HUES48 (cell line): Measurements from ENCODE around the gene GRB10.

Experiments used
- H3K27ac ChIP-seq: one replicate; pipeline ENCODE4 v1.7.0; 2013; ENCODE audit warnings: low read depth, low read length, inconsistent platforms
- H3K27me3 ChIP-seq: 2 replicates; pipeline ENCODE4 v1.6.1; 2013; ENCODE audit warnings: mild to moderate bottlenecking, low read length; ENCODE audit not compliant: control insufficient read depth, insufficient read depth
- H3K36me3 ChIP-seq: 2 replicates; pipeline ENCODE4 v1.6.1; 2013; ENCODE audit warnings: low read length; ENCODE audit not compliant: control insufficient read depth, insufficient read depth
- H3K4me1 ChIP-seq: 2 replicates; pipeline ENCODE4 v1.6.1; 2013; ENCODE audit warnings: mild to moderate bottlenecking, low read length; ENCODE audit not compliant: control insufficient read depth, insufficient read depth
- H3K4me3 ChIP-seq: 2 replicates; pipeline ENCODE4 v1.5.1; 2013; ENCODE audit warnings: mild to moderate bottlenecking, low read depth, low read length
- H3K9ac ChIP-seq: 2 replicates; pipeline ENCODE4 v1.6.1; 2013; ENCODE audit warnings: mild to moderate bottlenecking, low read depth, low read length, moderate library complexity
- H3K9me3 ChIP-seq: 2 replicates; pipeline ENCODE4 v1.6.1; 2013; ENCODE audit warnings: low read length; ENCODE audit not compliant: control insufficient read depth, insufficient read depth

The GRB10 gene

DNA sequence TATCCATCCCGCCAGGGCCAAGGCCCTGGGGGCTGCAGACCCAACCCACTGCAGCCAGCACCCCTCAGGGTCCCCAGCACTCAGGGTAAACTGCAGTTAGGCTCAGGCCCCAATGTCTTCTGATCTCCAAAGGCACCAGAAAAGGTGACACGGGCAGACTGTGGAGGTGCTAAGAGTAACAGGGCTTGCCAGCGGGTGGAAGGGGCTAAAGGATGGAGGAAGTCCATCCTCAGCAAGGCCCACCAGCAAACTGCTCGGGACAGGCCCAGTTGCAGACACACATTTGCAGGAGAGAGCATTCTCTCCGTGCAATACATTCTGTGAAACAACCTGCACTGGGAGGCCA lies 121.9 kb downstream of the GRB10 start:
- peaks cover 40% of the 10 kb centered on the region for H3K36me3 ChIP-seq
- no peak overlapping the region for H3K9ac ChIP-seq
- H3K27me3 ChIP-seq = no peaks in the 10 kb centered on the region
- no peaks in the 10 kb centered on the region for H3K9me3 ChIP-seq
- H3K4me1 ChIP-seq = no peaks in the 10 kb centered on the region
- no peak overlapping the region for H3K4me3 ChIP-seq
- H3K27ac ChIP-seq = no peak overlapping the region

DNA sequence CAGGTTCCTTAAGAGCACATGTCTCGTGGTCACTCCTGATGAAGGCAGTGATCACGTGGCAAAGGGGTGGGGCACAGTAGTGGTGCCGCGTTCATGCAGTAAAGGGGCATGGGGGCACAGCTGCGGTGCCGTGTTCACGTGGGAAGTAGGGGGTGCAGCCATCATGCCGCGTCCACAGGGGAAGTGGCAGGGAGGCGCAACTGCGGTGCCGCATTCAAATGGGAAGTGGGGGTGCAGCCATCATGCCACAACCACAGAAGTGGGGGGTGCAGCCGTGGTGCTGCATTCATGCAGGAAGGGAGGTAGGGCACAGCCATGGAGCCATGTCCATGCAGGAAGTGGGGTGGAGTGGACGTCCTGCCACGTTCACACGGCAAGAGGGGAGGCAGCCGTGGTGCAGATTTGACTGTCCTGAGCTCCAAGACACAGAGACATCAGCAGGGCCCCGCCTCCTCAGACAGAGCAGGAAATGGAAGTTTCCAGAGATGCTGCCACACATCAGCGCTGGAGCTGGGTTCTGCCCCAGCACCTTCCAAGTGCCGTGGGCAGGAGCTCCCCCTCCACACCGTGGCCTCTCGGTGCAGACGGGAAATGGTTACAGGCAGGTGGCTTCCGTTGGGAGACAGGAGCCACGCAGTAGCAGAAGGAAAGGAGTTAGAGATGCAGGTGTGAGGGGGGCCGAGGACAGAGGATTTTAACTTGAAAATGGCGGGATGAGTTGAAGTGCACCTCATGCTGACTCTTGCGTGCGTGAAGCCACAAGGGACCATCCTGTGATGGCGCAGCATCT lies 122.5 kb downstream of the GRB10 start:
- H3K4me1 ChIP-seq = no peaks in the 10 kb centered on the region
- H3K27me3 ChIP-seq = no peaks in the 10 kb centered on the region
- no peak overlapping the region for H3K27ac ChIP-seq
- H3K36me3 ChIP-seq = peaks cover 42% of the 10 kb centered on the region
- no peaks in the 10 kb centered on the region for H3K9me3 ChIP-seq
- no peak overlapping the region for H3K4me3 ChIP-seq
- H3K9ac ChIP-seq = no peak overlapping the region

DNA sequence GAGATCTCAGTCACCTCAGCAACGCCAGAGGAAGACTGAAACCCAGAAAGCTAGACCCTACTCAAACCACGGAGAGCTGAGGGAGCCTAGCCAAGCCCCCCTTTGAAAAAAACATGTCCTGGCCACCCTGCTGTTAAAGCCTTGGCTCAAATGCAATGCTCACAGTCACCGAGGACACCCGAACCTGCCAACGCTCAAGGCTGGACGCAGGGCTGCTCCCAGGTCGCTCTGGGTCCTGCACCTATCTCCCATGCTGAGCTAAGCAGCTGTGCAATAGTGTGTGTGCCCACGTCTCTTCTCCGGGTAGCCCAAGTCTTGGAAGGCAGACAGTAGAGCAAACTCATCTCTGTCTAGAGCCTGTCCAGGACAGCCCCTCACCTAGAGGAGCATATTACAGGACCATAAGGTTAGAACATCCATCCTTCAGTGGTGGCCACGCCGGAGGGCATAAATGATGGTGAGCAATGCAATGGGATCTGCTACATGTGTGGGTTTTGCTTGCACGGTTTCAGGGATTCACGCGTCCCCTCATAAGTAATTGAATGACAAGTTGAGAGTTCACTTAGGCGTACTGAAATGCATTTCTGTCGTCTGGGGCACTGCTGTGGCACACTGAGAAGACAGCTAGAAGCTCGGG lies 123.2 kb downstream of the GRB10 start:
- no peak overlapping the region for H3K4me3 ChIP-seq
- no peak overlapping the region for H3K9ac ChIP-seq
- no peaks in the 10 kb centered on the region for H3K9me3 ChIP-seq
- no peaks in the 10 kb centered on the region for H3K4me1 ChIP-seq
- no peak overlapping the region for H3K27ac ChIP-seq
- H3K36me3 ChIP-seq = peaks cover 42% of the 10 kb centered on the region
- H3K27me3 ChIP-seq = no peaks in the 10 kb centered on the region

DNA sequence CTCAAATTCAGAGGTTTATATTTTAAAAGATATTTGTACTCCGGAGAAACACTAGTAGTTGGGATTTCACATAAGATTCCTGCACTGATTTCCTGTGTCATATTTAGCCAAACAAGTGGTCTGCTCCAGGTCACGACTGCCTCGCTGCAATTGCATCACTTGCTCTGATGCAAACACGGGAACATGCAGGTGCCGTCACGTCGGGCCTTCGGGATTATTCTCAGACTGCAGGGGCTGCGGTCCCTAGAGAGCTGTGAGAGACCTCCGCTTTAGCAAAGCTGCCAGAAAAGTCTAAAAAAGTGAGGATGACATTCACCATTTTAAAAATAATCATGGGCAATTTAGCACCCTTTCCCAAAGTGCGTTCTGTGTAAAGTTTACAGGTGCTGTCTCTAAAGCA lies 124.0 kb downstream of the GRB10 start:
- no peaks in the 10 kb centered on the region for H3K27me3 ChIP-seq
- no peaks in the 10 kb centered on the region for H3K9me3 ChIP-seq
- H3K4me1 ChIP-seq = no peaks in the 10 kb centered on the region
- H3K27ac ChIP-seq = no peak overlapping the region
- peaks cover 39% of the 10 kb centered on the region for H3K36me3 ChIP-seq
- H3K9ac ChIP-seq = no peak overlapping the region
- no peak overlapping the region for H3K4me3 ChIP-seq

DNA sequence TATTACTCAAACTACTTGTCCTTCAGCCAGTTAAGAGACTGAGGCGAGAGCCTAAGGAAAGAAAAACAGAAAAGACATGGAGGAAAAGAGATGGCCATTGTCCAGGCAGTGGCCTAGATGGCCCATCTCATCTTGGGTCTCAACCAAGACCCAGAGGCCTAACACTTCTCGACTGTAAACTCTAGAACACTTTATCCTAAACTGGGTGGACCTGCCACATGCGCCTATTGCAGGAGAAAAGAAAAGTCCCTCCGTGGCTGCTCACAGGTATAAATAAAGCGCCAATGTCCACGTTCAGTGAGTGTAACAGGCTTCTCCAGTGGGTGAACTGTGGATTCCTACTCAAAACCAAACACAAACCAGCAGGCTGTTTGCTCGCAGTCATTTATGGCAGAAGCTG lies 124.8 kb downstream of the GRB10 start:
- Histone ChIP-seq H3K27ac (no peak overlapping the region), H3K9ac (no peak overlapping the region), H3K9me3 (no peaks in the 10 kb centered on the region), H3K27me3 (no peaks in the 10 kb centered on the region), H3K36me3 (peaks cover 32% of the 10 kb centered on the region), H3K4me1 (no peaks in the 10 kb centered on the region), H3K4me3 (no peak overlapping the region)

DNA sequence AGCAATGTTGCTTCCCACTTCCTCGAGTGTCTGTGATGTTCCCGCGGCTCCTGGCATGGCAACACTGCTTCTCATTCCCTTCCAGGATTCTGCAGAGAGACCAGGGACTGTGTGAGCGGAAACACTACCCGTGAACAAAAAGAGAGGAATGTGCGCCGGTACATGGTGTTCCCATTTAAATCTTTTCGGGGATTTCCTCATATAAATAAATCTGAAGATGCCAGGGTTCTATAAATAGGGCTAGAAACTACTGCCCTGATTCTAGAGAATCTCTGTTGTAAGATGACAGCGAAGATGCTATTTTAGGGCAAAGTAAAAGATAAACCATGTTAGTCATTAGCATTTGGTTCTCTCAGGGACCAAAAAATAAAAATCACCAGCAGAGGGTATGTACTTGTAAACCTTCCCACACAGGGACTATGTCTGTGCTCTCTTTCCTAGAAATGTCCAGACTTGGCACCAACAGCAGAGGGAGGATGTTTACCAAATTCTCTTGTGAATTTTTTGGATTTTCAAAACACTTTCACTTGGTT lies 125.3 kb downstream of the GRB10 start:
- no peaks in the 10 kb centered on the region for H3K27me3 ChIP-seq
- H3K9ac ChIP-seq = no peak overlapping the region
- no peak overlapping the region for H3K27ac ChIP-seq
- no peak overlapping the region for H3K4me3 ChIP-seq
- H3K36me3 ChIP-seq = peaks cover 28% of the 10 kb centered on the region
- no peaks in the 10 kb centered on the region for H3K9me3 ChIP-seq
- no peaks in the 10 kb centered on the region for H3K4me1 ChIP-seq

DNA sequence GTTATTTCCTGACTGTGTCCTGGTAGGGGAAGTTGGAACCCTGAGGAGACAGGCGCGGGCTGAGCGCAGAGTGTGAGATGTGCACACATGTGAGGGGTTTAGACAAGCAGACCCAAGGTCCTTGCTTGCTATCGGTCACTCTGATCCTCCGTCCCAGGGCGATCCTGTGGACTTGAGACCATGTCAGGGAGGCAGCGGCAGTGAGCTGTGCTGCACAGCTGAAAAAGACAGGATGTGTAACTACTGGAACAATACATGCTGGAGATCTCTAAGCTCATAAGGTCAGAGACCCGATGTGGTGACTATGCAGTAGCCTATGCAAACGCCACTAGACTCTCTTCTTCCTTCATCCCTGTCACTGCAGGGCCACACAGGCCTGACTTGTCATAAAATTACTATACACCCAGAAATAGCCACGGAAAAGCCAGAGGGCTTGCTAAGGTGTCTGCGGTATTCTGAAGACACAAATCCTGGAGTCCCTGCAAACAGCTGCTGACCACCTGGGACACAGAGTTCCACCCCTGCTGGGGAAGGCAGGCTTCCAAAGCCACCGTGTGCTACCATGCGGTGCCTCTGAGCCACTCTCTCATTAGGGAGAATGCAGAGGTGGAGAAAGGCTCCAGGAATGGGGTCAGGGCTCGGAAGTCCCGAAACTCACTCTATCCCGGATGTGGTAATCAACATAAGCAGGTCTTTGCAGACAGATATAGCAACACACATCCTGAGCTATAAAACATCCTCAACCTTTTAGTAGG lies 126.4 kb downstream of the GRB10 start:
- Histone ChIP-seq H3K27ac (no peak overlapping the region), H3K4me1 (no peaks in the 10 kb centered on the region), H3K36me3 (peaks cover 18% of the 10 kb centered on the region), H3K4me3 (no peak overlapping the region), H3K9me3 (no peaks in the 10 kb centered on the region), H3K27me3 (no peaks in the 10 kb centered on the region), H3K9ac (no peak overlapping the region)

DNA sequence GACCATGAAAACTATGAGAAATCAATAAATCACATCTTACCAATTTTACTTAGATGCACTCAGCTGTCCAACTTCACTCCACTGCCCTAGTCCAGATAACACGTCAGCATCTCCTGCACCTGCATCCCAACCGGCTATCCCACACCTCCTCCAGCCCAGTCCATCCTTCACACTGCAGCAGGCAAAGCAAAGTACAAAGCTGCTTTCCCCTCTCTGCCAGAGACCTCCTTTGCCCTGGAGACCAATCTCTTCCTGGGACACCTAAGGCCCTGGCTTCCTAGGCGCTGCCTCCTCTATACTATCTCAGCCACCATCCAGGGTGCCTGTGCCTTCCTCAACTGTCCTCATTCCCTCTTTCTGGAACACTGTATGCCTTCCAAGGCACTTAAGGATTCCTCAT lies 127.2 kb downstream of the GRB10 start:
- no peak overlapping the region for H3K9ac ChIP-seq
- no peaks in the 10 kb centered on the region for H3K27me3 ChIP-seq
- peaks cover 18% of the 10 kb centered on the region for H3K36me3 ChIP-seq
- no peak overlapping the region for H3K4me3 ChIP-seq
- H3K4me1 ChIP-seq = no peaks in the 10 kb centered on the region
- no peaks in the 10 kb centered on the region for H3K9me3 ChIP-seq
- no peak overlapping the region for H3K27ac ChIP-seq

DNA sequence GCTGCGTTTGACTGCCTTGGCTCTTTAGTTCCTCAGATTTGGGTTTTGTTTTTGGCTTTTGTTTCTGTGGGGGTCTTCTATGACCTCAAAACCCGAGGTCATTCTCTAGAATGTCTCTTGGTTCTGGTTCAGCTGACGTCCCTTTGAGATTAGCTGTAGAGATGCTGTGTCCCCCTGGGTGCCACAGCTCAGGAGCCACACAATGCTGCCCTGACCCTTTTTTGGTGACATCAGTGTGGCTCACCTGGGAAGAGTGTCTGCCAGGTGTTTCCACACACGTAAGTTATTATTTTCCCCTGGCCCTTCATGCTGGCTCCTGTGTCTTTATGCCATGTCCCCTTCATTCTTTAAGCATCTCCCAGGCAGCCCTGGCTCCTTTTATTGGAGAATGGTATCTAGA lies 127.7 kb downstream of the GRB10 start:
- Histone ChIP-seq H3K27me3 (no peaks in the 10 kb centered on the region), H3K4me3 (no peak overlapping the region), H3K36me3 (peaks cover 15% of the 10 kb centered on the region), H3K4me1 (no peaks in the 10 kb centered on the region), H3K27ac (no peak overlapping the region), H3K9ac (no peak overlapping the region), H3K9me3 (no peaks in the 10 kb centered on the region)

DNA sequence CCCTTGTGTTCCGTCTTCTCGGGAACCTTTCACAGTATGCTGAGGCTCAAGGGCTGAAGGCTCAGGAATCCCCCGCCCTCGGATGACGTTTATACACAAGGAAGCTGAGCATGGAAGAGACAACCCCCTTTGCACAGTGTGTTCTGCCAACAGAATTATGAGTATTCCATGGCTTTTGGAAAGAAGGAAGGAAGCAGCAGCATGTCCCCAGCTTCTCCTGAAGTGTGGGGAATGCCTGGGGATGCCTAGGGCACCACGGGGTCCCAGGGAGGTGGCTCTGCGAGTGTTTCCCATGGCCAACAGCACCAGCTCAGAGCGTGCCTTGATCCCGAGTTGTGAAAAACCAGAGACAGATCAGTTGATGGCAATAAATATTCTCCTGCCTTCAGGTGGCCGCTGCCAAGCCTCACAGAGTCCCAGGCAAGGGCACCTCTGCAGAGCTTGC lies 128.7 kb downstream of the GRB10 start:
- no peak overlapping the region for H3K9ac ChIP-seq
- no peaks in the 10 kb centered on the region for H3K4me1 ChIP-seq
- H3K9me3 ChIP-seq = no peaks in the 10 kb centered on the region
- H3K27ac ChIP-seq = no peak overlapping the region
- H3K27me3 ChIP-seq = no peaks in the 10 kb centered on the region
- H3K4me3 ChIP-seq = no peak overlapping the region
- peaks cover 11% of the 10 kb centered on the region for H3K36me3 ChIP-seq
